HG02840 (cell line): Measurements from ENCODE around the gene DTX1.
"Not testable (repeated sequence)": the region's sequence is repeated elsewhere in the genome, so short reads cannot be mapped to it uniquely, and the experiment has no call there.

ENCODE experiments used
- ATAC-seq: cut with Tn5 transposase; IDR thresholded peaks from one replicate; pipeline ENCODE4 v1.9.1; 2021; ENCODE audit warnings: mild to moderate bottlenecking, moderate library complexity, moderate number of reproducible peaks; ENCODE audit not compliant: unreplicated experiment, low FRiP score

DTX1 gene

GRCh38 chr12:113111247-113111646 lies 54.7 kb downstream of the DTX1 start:
- no peak for ATAC-seq

GRCh38 chr12:113112043-113112899 lies 55.7 kb downstream of the DTX1 start:
- no peak for ATAC-seq

DNA sequence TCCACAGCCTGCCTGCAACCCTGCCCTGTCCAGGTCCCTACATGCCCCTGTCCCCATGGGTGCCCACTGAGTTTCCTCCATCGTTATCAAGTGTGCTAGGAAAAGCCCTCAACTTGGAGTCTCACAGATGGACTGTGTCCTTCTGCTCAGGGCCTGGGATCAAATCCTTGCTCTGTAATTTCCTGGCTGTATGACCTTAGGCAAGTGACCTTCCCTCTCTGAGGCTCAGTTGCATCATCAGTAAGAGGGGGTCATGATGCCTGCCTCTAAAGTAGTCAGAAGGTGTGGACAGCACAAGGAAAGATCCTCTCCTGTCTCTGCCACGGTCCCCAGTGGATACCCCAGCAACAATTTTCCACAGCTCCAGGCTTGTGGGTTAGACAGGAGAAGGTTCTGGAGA lies 56.9 kb downstream of the DTX1 start:
- ATAC-seq: no peak

GRCh38 chr12:113114447-113115178 lies 58.1 kb downstream of the DTX1 start:
- ATAC-seq: no peak

GRCh38 chr12:113115455-113116126 lies 59.1 kb downstream of the DTX1 start:
- ATAC-seq: no peak

- no peak for ATAC-seq
Observed at GRCh38 chr12:113116875-113117274, 60.3 kb downstream of the DTX1 start.

GRCh38 chr12:113117684-113118083 lies 61.2 kb downstream of the DTX1 start:
- ATAC-seq: not testable (repeated sequence)

- no peak for ATAC-seq
Observed at GRCh38 chr12:113118142-113118541, 61.6 kb downstream of the DTX1 start.

DNA sequence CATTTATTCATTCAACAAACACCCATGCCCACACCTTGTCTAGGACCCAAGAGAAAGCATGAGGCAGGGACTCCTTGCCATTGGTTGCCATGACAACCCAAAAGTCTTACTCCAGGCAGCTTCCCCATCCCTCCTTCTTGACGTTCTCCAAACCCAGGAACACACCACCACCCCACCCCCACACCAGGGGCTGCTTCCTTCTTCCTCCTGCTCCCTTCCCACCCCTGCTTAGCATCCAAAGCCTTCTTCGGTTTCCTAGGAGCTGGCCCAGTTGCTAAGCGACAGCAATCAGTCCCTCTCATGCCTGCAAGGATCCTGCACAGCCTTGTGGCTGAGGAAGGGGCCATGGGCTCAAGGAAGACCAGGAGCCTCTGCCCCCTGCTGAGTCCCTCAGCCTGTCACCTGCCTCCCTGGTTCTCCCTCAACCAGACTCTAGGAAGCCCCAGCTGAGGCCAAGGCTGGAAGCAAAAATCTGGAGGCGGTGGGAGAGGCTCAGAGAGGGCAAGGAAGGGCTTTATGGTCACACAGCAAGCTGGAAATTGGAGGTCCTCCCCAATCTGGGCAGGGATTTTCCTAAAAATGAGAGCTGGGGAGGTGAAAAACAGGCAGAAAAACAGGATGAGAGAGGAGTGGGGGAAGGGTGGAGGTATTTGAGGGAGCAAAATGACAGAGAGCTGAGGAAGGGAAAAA lies 63.6 kb downstream of the DTX1 start:
- ATAC-seq: no peak

GRCh38 chr12:113120670-113121370 lies 64.3 kb downstream of the DTX1 start:
- ATAC-seq: no peak

DNA sequence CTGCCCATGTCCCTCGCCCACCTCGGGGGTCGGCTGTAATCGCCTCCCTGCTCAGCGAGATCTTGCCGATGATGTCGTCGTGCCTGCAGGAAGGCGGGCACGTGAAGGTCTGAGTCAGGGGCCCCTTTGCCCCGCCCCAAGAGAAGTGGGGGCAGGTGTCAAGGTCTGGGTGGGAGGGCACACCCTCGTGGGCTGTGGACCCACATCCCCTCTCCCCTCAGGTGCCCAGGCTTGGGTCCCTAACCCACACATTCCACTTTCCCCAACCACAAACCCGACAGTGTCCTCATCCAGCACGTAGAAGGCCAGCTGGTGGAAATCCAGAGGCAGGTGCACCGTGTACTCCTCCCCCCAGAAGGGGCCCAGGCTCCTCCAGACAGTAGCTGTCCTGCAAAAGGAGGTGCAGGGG lies 71.3 kb downstream of the DTX1 start:
- no peak for ATAC-seq

DNA sequence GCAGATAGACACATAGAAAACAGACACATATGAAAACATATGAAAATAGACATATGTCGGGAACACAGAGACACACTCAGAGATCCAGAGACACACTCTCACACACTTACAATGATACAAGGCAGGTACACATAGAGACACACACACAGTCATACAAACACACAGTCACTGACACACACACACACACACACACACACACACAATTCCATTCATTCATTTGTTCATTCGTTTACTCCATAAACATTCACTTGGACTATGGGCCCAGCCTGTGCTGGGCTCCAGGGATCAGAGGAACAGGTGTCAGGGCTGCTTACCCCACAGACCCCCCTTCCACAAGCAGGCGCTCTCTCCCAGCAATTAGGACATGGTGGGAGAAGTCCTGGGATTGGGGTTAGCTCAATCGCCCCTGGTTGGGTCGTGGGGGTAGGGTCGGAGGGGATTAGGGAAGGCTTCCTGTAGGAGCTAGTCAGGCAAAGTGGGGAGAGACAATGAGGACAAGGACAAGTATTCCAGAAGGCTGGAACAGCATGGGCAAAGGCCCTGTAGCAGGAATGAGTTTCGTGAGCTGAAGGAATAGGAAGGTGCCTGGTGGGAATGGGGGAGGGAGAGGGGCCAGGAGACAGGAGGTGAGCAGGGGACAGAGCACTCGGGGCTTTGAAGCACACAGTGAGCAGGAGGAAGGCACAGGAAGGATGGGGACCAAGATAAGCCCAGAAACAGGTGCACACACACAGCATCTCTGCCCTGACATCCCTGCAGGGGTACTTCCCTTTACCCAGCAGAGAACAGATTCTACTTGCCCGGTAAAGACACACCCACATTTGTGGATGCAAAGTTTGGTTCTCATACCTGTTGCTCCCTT lies 72.5 kb downstream of the DTX1 start:
- ATAC-seq: no peak

DNA sequence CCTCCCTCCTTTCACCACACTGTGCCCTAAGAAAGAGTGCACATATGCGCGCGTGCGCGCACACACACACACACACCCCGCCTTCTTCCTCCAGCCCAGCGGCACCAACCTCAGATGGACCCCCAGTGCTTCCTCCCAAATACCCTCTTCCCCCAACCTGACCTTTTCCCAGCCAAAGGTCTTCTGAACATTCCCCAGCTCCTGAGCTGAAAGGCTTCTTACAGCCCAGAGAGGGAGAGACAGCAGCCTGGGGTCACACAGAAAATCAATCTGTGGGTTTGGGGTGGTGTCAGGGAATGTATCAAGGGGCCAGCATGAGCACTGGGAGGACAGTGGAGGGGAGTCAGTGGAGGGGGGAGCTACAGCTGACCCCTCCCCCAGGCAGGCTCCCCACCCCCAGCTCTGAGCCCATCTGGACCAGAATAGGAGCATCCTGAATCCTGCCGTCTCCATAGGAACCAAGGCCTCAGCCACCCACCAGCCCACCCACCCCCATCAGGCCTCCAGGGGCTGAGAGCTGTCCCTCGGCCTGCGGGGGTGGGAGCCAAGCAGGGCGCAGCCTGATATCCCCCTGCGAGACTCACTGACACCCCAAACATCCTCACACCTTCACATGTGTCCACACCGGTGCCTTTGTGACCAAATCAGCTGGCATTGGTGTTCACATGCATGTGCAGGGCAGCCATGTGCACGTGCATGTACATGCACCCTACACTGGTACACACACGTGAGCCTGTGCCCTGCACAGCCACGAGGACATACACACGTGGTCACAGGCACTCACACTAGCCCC lies 73.3 kb downstream of the DTX1 start:
- no peak for ATAC-seq

DNA sequence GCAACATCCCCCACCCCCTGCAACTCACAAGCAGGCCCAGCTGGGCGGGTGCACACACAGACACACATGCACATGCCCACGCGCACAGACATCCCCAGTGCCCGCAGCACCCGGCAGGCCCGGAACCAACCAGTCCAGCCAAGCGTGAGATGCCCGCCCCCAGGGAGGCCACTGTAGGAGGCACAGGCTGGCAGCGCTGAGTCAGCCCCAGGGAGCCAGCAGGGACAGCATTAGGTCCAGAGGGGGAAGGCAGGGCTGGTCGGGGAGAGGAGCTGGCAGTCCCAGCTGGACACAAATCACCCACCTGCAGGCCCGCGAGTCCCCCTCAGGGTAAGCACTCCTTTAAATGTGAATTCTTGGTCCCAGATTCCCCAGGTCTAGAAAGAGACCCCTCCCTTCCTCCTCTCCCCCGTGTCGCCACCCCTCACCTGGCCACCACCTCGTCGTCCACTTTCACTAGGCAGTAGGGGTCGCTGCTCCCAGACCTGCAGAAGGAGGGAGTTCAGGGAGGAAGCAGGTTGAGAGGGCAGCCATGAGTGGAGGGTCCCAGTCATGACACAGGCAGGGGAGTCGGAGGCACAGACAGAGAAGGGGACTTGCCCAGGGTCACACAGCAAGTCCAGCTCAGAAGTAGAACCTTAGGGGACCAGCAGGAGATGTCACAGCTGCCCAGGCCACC lies 74.1 kb downstream of the DTX1 start:
- no peak for ATAC-seq

DNA sequence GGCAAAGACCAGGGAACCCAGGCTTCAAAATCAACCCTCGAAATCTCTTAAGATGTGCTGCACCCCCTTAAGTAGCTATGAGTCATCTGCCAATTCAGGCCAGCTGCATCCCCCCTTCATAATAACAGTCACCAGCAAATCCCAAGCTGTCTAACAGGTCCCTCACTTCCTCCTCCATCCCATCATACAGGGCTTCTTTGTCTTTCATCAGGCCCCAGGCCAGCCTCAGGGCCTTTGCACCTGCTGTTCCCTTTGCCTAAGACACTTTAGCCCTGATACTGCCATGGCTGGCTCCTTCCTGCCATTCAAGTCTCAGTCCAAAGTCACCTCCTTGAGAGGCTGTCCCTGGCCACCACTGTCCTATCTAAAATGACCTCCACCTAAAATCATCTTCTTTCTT lies 75.0 kb downstream of the DTX1 start:
- ATAC-seq: no peak

- ATAC-seq: no peak
Observed at GRCh38 chr12:113133036-113133435, 76.5 kb downstream of the DTX1 start.

DNA sequence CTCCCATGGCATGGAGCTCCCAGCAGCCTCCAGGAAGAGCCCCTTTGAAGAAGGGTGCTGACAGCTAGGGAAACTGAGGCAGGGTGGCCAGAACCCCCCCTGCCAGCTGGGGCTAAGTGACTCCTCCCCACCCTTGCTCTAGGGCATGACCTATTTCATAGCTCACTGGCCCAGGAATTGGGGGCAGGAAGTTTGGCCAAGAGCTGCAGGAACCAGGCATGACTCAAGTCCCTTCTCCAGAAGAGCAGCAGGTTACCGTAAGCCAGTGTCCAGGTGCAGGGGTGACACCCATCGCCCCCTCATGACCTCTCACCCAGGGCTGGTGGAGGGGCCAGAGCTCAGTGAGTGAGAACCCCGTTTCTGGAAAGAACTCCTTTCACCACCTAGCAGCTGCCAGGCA lies 77.1 kb downstream of the DTX1 start:
- no peak for ATAC-seq

GRCh38 chr12:113134071-113134470 lies 77.5 kb downstream of the DTX1 start:
- no peak for ATAC-seq
